ENCODE results near the gene DPH1.

DPH1 gene

DNA sequence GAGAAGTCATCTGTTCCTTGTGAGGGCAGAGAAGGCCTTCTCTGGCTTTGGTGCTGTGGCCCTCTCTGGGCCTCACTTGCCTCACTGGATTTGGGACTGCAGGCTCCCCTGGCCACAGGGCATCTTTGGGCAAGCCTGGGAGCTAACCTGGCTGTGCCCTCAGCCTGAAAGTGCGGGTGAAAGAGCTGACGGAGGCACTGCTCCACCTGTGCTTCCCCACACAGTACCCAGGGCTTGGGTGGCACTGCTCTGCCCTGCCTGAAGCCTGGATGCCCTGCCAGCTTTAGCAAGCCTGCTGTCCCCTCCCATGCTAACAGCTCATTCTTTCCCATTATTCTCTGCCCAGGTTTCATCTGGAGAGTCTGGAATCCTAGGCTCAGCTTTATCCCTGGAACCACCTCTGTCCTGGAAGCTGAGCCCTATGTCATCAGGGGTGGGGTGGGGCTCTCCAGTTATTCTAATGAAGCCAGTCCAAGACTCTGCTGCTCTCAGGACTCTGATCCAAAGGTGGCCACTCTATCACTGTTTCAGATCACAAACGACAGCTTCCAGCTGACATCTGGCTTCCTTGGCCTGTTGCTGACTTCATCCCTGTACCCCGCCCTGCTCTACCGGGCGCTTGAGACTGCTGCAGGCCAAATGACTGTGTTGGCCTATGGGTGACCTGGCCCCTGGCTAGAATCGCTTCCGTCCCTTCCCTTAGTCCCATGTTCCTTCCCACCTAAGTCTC lies 54.2 kb downstream of the DPH1 start:
- DNase-seq: no peak

DNA sequence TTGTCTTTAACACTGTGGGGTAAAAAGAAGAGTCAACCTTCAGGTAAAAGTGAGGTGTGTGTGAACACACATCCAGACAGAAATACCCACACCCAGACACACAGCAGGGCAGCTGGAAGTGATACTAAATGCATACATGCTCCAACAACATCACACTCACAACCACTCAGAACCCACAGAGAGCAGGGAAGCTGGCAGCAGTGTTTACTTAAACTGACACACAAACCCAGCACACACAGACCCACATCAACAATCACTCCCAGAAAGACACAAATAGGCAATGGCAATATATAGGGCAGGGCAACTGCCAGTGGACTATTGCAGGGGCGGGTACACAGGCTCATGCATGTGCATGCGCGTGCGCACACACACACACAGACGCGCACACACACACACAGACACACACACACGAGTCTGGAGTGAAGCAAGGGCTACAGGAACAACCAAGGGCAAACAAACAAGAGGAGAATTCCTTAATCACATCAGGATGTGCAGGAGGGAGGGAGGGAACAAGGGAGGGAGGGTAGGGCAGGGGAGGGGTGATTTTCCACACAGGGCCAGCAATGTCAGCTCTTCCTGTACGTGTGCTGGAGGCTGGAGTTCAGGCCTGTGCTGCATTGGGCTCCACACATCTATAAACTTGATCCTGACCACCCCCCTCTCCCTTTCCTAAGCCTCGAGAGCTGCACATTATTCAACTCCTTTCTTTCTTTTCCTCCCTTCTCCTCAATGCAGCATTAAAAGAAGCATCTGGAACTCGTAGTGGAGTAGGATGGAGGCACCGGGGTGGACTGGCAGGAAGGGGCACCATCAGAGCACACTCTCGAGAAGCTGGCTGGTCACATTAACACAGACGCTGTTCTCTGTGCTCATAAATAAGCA lies 55.1 kb downstream of the DPH1 start:
- DNase-seq: no peak

DNA sequence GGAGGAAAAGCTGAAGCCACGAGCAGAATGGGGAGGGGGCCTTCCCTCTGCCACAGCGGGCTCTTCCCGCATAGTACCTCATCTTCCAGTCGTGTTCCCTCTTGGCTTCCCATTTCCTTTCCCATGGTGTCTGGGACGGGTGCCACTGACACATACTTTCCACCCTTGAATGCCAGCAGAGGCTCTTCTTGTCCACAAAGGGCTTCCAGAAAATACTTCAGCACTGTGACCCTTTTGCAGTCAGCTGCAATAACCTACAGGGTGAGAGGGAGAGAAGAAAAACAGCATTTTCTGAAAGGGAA lies 55.6 kb downstream of the DPH1 start:
- DNase-seq: no peak

DNA sequence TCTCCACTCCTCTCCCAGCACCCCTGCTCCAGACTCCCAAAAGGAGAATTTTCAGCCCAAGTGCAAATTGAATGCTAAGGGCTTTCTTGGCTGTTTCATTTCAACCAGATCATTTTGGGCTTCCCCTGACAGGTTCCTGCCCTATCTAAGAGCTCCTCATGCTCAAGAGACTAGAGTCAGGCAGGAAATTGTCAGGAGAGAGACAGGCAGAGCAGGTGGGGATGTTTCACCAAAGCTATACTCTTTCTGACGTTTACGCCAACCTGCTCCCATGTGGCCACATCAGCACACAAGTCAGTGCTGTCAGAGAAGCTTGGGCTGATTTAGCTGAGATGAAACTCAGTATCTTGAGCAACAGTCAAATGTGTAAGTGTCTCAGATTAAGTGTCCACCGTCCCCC lies 56.4 kb downstream of the DPH1 start:
- no peak for DNase-seq

DNA sequence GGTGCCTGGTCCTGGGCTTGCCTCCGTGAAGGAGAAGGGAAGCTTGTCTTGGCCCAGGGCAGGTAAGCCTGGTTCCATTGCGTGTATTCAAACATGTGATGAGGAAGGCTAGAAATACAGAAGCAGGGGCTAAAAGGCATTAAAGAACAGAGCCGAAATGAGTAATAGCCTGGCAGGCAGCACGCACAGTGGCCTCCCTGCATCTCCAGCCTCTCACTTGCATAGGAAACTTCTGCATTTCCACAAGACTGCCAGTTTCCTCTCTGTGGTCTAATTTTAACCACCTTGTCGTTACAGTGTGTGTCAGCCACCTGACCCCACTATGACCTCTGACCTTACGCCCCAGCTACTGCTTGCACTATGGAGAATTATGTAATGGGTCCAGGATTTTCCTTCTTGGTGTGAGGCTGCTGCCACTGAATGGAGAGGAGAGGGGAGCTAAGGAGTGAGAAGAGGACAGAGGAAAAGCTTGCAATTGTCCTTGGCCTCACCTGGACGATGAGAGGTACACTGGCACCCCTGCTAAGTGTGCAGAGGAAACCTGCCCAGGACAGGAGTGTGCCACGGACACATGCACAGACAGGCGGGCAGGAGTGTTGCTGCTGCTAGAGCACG lies 57.8 kb downstream of the DPH1 start:
- peak; percentile 44 to 74 for DNase-seq

DNA sequence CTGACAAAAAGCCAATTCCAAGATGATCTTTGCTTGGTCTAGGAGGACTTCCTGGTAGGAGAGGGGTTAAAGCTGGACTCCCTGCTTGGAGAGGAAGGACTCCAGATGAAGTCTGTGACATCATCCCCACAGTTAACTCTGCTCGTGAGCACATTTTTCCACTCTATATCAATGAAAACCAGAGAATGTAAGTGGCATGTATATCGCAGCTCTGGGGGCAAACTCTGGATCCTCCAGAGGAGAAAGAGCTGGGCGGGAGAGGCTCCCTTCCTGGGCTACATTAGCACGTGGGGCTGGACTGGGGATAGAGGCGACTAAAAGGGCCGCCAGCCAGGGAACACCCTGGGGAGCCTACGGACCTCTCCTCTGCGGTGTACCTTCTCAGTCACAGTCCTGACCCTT lies 59.1 kb downstream of the DPH1 start:
- no peak for DNase-seq

DNA sequence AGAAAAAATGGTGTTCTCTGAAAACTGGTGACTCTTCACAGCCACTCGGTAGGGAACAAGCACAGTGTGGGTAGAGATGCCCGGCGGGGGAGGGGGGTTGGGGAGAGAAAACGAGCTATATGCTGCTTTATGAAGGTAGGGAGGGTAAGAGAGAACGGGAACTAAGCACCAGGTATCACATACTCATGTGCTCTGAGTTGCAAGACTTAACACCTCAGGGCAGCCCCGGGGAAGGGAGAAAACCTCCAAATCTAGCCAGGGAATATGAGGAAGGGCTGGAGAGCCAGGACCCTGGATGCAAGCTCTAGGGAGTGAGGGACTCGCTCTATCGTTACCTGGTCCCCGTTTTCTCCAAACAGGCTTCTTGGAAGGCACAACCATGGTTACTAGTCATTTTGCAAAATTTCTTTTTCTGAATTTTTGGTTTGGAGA lies 60.3 kb downstream of the DPH1 start:
- DNase-seq: no peak

DNA sequence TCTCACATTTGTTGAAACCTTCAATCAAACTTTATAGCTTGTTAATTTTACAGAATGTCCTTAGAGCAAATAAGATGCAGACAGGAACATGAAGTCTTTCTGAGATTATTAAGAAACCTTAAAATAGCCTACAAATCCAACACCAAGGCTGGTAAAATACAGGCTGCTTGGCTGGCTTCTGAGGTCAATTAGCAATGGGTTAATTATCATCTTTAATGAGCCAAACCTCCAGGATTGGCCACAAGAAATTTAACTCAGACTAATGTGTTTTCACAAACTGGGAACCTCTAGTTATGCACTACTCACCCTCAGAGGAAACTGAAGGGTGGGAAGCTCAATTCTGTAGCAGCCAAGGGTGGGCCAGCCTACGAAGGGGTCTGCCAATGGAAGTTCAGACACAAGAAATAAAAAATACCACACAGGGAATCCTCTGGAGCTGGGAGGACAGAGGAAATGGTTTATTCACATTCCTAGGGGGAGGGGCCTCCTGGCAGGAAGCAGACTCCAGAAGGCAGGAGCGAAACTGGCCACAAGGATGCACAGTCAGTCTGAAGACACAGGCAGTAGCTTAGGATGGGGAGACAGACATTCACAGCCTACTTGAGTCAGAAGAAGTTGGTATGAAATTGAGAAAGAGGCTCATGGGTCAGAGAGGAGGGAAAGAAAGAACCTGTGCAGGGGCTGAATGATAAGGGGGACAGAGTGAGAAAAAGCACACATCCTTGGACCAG lies 61.0 kb downstream of the DPH1 start:
- no peak for DNase-seq

DNA sequence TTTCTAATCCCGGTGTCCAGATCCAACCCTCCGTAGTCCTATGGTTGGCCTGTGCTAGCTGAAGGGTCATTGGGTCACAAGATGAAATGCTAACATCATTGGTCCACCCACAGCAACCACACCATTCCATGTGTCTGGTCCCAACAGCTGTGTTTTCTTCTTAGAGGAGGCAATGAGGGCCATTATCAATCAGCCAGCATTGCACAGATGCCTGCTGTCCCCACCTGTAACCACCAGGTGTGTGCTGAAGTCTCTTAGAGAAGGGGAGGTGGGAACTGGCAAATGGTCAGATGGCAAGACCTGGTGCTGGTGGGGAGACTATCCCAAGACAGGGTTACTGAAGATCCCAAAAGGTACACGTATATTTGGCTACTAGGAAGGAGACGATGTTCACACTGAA lies 62.3 kb downstream of the DPH1 start:
- no peak for DNase-seq

DNA sequence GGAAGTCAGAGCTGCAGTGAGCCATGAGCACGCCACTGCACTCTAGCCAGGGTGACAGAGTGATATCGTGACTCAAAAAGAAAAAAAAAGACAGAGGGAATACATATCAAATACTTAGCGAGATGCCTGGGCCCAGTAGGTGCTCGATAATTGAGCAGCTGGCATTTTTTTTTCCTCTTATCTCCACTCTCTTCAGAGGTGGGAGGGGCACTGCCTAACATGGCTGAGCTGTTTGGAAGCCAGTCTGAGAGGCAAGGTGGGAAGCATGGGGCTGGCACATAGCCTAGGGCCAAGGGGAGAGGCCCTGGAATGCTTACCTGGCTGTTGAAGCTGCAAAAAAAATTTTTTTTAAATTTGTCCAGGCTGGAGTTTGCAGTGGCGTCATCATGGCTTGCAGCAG lies 63.4 kb downstream of the DPH1 start:
- DNase-seq: no peak

Data from CD4-positive, alpha-beta T cell treated with Interleukin-1 beta for 1 hour (primary cell).